Measurements from ENCODE around the gene SEL1L2. TPM values are rescaled to one million over a fixed set of nuclear protein-coding genes. Genes with fewer than 3 reads are reported as not detected.

The SEL1L2 gene
- total RNA-seq, 6 experiments from 2014 or later = not detected

DNA sequence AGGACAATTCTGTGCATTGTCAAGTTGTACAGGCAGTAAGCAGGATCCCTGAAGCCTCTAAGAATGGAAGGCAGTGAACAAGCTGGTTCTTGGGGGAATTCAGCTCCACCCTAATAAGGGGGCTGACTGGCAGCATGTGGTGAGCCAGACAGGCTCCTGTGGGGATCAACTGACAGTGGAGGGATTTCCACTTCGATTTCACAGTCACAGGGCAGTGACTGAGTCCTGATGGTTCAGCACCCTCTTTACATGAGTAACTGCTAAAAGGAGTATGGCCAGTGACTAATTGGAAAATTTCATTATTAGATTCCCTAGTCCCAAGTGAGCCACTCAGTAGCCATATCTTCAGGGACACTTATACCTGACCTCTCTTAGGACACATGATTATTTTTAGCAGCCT lies 127.2 kb downstream of the SEL1L2 start:
- ATAC-seq = no peak
- intact Hi-C loops (cut with DNase I) = no loop called here
- WGBS (ENCODE audit: insufficient coverage, low coverage, low lambda C conversion rate, missing lambda C conversion rate) = no CpG with 5 or more reads among the region's 1 CpG

GRCh38 chr20:13862245-13862644 lies 128.2 kb downstream of the SEL1L2 start:
- Histone ChIP-seq H3K4me3 (no peak overlapping the region), H3K27ac (no peak overlapping the region), H3K27me3 (no peaks in the 10 kb centered on the region), H3K9me3 (no peaks in the 10 kb centered on the region), H3K36me3 (no peaks in the 10 kb centered on the region), H3K4me1 (peaks cover 0 to 11% (median 3%) of the 10 kb centered on the region in 4 donors)
- no peak for DNase-seq
- WGBS (ENCODE audit: insufficient coverage, low coverage, low lambda C conversion rate, missing lambda C conversion rate) = 85% methylated on average over 1 of the region's 2 CpGs
- no peak for ATAC-seq
- TF ChIP-seq CTCF (IDR thresholded peaks at IDR 0.05) (no peak), POLR2A (IDR thresholded peaks at IDR 0.05) (no peak)
- intact Hi-C loops (cut with DNase I) = no loop called here

More for the DNA sequence above, 127.2 kb downstream of the SEL1L2 start:
- Histone ChIP-seq H3K4me3 (no peak overlapping the region), H3K27ac (no peak overlapping the region), H3K36me3 (no peaks in the 10 kb centered on the region), H3K9me3 (no peaks in the 10 kb centered on the region), H3K4me1 (peaks cover 0 to 7% (median 3%) of the 10 kb centered on the region in 4 donors), H3K27me3 (no peaks in the 10 kb centered on the region)
- DNase-seq = no peak
- TF ChIP-seq POLR2A (IDR thresholded peaks at IDR 0.05) = no peak
- no peak for TF ChIP-seq CTCF (IDR thresholded peaks at IDR 0.05)

- Histone ChIP-seq H3K36me3 (no peaks in the 10 kb centered on the region), H3K27me3 (no peaks in the 10 kb centered on the region), H3K9me3 (no peaks in the 10 kb centered on the region), H3K4me3 (no peak overlapping the region), H3K4me1 (peaks cover 0 to 10% (median 0%) of the 10 kb centered on the region in 4 donors), H3K27ac (no peak overlapping the region)
- DNase-seq (no peak), ATAC-seq (no peak)
- intact Hi-C loops (cut with DNase I) = no loop called here
- TF ChIP-seq POLR2A (IDR thresholded peaks at IDR 0.05) (no peak), CTCF (IDR thresholded peaks at IDR 0.05) (no peak)
These were observed 131.5 kb downstream of the SEL1L2 start for GRCh38 chr20:13858871-13859270.

- no peak overlapping the region for H3K4me3 ChIP-seq
- H3K9me3 ChIP-seq = no peaks in the 10 kb centered on the region
- H3K27me3 ChIP-seq = no peaks in the 10 kb centered on the region
- WGBS (ENCODE audit: insufficient coverage, low coverage, low lambda C conversion rate, missing lambda C conversion rate) = 95% methylated on average over 3 of the region's 5 CpGs
- DNase-seq (no peak), ATAC-seq (no peak)
- no peak overlapping the region for H3K27ac ChIP-seq
- no peaks in the 10 kb centered on the region for H3K36me3 ChIP-seq
- intact Hi-C loops (cut with DNase I) = no loop called here
- peaks cover 0 to 10% (median 0%) of the 10 kb centered on the region in 4 donors for H3K4me1 ChIP-seq
- TF ChIP-seq CTCF (IDR thresholded peaks at IDR 0.05) = no peak
- TF ChIP-seq POLR2A (IDR thresholded peaks at IDR 0.05) = no peak
These were observed 132.0 kb downstream of the SEL1L2 start for GRCh38 chr20:13858439-13858838.

DNA sequence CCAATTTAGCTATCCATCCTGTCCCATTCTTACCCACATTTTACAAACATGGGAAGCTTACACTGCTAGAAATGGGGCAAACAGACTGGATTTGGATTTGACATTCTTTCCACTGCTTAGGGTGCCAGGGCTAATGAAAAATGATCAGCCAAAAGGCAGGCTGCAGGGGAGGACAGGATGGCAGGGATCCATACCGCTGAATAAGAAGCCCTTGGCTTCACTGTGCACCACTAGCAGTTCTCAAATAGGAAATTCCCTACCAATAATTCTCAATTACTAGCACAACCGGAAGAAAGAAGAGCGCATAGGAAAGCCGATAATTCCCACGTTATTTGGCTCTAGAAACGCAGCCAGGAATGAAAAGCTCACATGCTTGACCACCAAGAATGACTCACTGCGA lies 132.5 kb downstream of the SEL1L2 start:
- H3K4me3 ChIP-seq = no peak overlapping the region
- no peaks in the 10 kb centered on the region for H3K27me3 ChIP-seq
- TF ChIP-seq POLR2A (IDR thresholded peaks at IDR 0.05) = no peak
- ATAC-seq (no peak), DNase-seq (no peak)
- H3K27ac ChIP-seq = no peak overlapping the region
- peaks cover 0 to 10% (median 0%) of the 10 kb centered on the region in 4 donors for H3K4me1 ChIP-seq
- no peaks in the 10 kb centered on the region for H3K36me3 ChIP-seq
- no peaks in the 10 kb centered on the region for H3K9me3 ChIP-seq
- WGBS (ENCODE audit: insufficient coverage, low coverage, low lambda C conversion rate, missing lambda C conversion rate) = 72% methylated on average over 6 of the region's 7 CpGs
- intact Hi-C loops (cut with DNase I) = no loop called here

Measured in right lobe of liver (tissue), 6 donors.